ENCODE data around the gene MAML3.

The MAML3 gene

GRCh38 chr4:139826426-139826825 is 327.6 kb downstream of the MAML3 start:
- Histone ChIP-seq H3K9me3 (ENCODE audit: control insufficient read depth, insufficient read depth, low read length) (no peaks in the 10 kb centered on the region), H3K27me3 (ENCODE audit: control insufficient read depth, low read length) (no peaks in the 10 kb centered on the region), H3K4me1 (ENCODE audit: control insufficient read depth, low read length) (peaks cover 7% of the 10 kb centered on the region; the same call in 1 of the 2 replicates), H3K27ac (ENCODE audit: low read depth, low read length) (no peak overlapping the region), H3K79me2 (ENCODE audit: control insufficient read depth, low read length) (no peaks in the 10 kb centered on the region), H3K9me2 (replicated peaks; ENCODE audit: control insufficient read depth, low read length) (no peaks in the 10 kb centered on the region), H4K20me1 (ENCODE audit: control insufficient read depth, insufficient read depth, low read depth, low read length) (no peaks in the 10 kb centered on the region), H3K36me3 (ENCODE audit: control insufficient read depth, low read length) (no peaks in the 10 kb centered on the region), H3K4me2 (ENCODE audit: low read length) (no peak overlapping the region), H3F3A (ENCODE audit: control insufficient read depth, insufficient read depth) (no peaks in the 10 kb centered on the region), H3K4me3 (ENCODE audit: low read length) (no peak overlapping the region)
- no peak for TF ChIP-seq EZH2phosphoT487 (IDR thresholded peaks at IDR 0.05; ENCODE audit: borderline replicate concordance, low read length)
- TF ChIP-seq CTCF (IDR thresholded peaks at IDR 0.05; ENCODE audit: low read depth, low read length, poor library complexity, severe bottlenecking): no peak

GRCh38 chr4:139825523-139826014 is 328.4 kb downstream of the MAML3 start:
- no peaks in the 10 kb centered on the region; the same call in 1 of the 2 replicates for H3K9me2 ChIP-seq (replicated peaks; ENCODE audit: control insufficient read depth, low read length)
- peaks cover 7% of the 10 kb centered on the region; the same call in 1 of the 2 replicates for H3K4me1 ChIP-seq (ENCODE audit: control insufficient read depth, low read length)
- no peaks in the 10 kb centered on the region for H3K27me3 ChIP-seq (ENCODE audit: control insufficient read depth, low read length)
- H3K79me2 ChIP-seq (ENCODE audit: control insufficient read depth, low read length): no peaks in the 10 kb centered on the region
- H4K20me1 ChIP-seq (ENCODE audit: control insufficient read depth, insufficient read depth, low read depth, low read length): no peaks in the 10 kb centered on the region
- no peak overlapping the region for H3K4me2 ChIP-seq (ENCODE audit: low read length)
- no peak overlapping the region for H3K4me3 ChIP-seq (ENCODE audit: low read length)
- H3F3A ChIP-seq (ENCODE audit: control insufficient read depth, insufficient read depth): no peaks in the 10 kb centered on the region
- no peaks in the 10 kb centered on the region for H3K9me3 ChIP-seq (ENCODE audit: control insufficient read depth, insufficient read depth, low read length)
- H3K36me3 ChIP-seq (ENCODE audit: control insufficient read depth, low read length): no peaks in the 10 kb centered on the region
- no peak overlapping the region for H3K27ac ChIP-seq (ENCODE audit: low read depth, low read length)
- TF ChIP-seq CTCF (IDR thresholded peaks at IDR 0.05; ENCODE audit: low read depth, low read length, poor library complexity, severe bottlenecking) (no peak), EZH2phosphoT487 (IDR thresholded peaks at IDR 0.05; ENCODE audit: borderline replicate concordance, low read length) (no peak)

- no peaks in the 10 kb centered on the region for H3K79me2 ChIP-seq (ENCODE audit: control insufficient read depth, low read length)
- no peak overlapping the region for H3K27ac ChIP-seq (ENCODE audit: low read depth, low read length)
- no peaks in the 10 kb centered on the region for H3K36me3 ChIP-seq (ENCODE audit: control insufficient read depth, low read length)
- H4K20me1 ChIP-seq (ENCODE audit: control insufficient read depth, insufficient read depth, low read depth, low read length): no peaks in the 10 kb centered on the region
- H3K4me1 ChIP-seq (ENCODE audit: control insufficient read depth, low read length): peaks cover 7% of the 10 kb centered on the region; the same call in 1 of the 2 replicates
- TF ChIP-seq EZH2phosphoT487 (IDR thresholded peaks at IDR 0.05; ENCODE audit: borderline replicate concordance, low read length): no peak
- no peak for TF ChIP-seq CTCF (IDR thresholded peaks at IDR 0.05; ENCODE audit: low read depth, low read length, poor library complexity, severe bottlenecking)
- H3K9me3 ChIP-seq (ENCODE audit: control insufficient read depth, insufficient read depth, low read length): no peaks in the 10 kb centered on the region
- H3K4me2 ChIP-seq (ENCODE audit: low read length): no peak overlapping the region
- no peaks in the 10 kb centered on the region for H3F3A ChIP-seq (ENCODE audit: control insufficient read depth, insufficient read depth)
- no peaks in the 10 kb centered on the region for H3K27me3 ChIP-seq (ENCODE audit: control insufficient read depth, low read length)
- H3K4me3 ChIP-seq (ENCODE audit: low read length): no peak overlapping the region
- no peaks in the 10 kb centered on the region; the same call in 1 of the 2 replicates for H3K9me2 ChIP-seq (replicated peaks; ENCODE audit: control insufficient read depth, low read length)
These were observed 329.0 kb downstream of the MAML3 start for GRCh38 chr4:139824882-139825522.

All from DOHH2 (cell line).